ENCODE data around the gene PKP3.
"Not testable (repeated sequence)": the region's sequence is repeated elsewhere in the genome, so short reads cannot be mapped to it uniquely, and the experiment has no call there.

Gene PKP3

GRCh38 chr11:433641-434040, 39.6 kb downstream of the PKP3 start:
- no peak for FAIRE-seq
- no peak for DNase-seq (ENCODE audit: insufficient read length, low spot score)
- no peak for TF ChIP-seq PAX5 (IDR thresholded peaks at IDR 0.05; ENCODE audit: insufficient read depth, low read length, severe bottlenecking)
- TF ChIP-seq POLR2A (IDR thresholded peaks at IDR 0.05; ENCODE audit: low read depth, low read length): no peak
- no peak for TF ChIP-seq TAF1 (IDR thresholded peaks at IDR 0.05; ENCODE audit: low read depth, low read length)
- TF ChIP-seq POLR2AphosphoS5 (IDR thresholded peaks at IDR 0.05; ENCODE audit: low read depth, low read length): no peak
- no peak for TF ChIP-seq POU2F2 (IDR thresholded peaks at IDR 0.05; ENCODE audit: low read depth, low read length)
- no peak for TF ChIP-seq SPI1 (IDR thresholded peaks at IDR 0.05; ENCODE audit: low read depth, low read length)

- no peak for FAIRE-seq
- no peak for DNase-seq (ENCODE audit: insufficient read length, low spot score)
- TF ChIP-seq POLR2AphosphoS5 (IDR thresholded peaks at IDR 0.05; ENCODE audit: low read depth, low read length) (no peak), SPI1 (IDR thresholded peaks at IDR 0.05; ENCODE audit: low read depth, low read length) (no peak), POLR2A (IDR thresholded peaks at IDR 0.05; ENCODE audit: low read depth, low read length) (no peak), TAF1 (IDR thresholded peaks at IDR 0.05; ENCODE audit: low read depth, low read length) (no peak), PAX5 (IDR thresholded peaks at IDR 0.05; ENCODE audit: insufficient read depth, low read length, severe bottlenecking) (no peak), POU2F2 (IDR thresholded peaks at IDR 0.05; ENCODE audit: low read depth, low read length) (no peak)
Measured at GRCh38 chr11:434496-434895, 40.5 kb downstream of the PKP3 start.

- DNase-seq (ENCODE audit: insufficient read length, low spot score): not testable (repeated sequence)
- FAIRE-seq: peak; percentile 89
Measured at GRCh38 chr11:434999-435740, 41.2 kb downstream of the PKP3 start.

GRCh38 chr11:437228-437870, 43.3 kb downstream of the PKP3 start:
- TF ChIP-seq TAF1 (IDR thresholded peaks at IDR 0.05; ENCODE audit: low read depth, low read length): no peak
- TF ChIP-seq SPI1 (IDR thresholded peaks at IDR 0.05; ENCODE audit: low read depth, low read length): no peak
- no peak for TF ChIP-seq POLR2A (IDR thresholded peaks at IDR 0.05; ENCODE audit: low read depth, low read length)
- TF ChIP-seq PAX5 (IDR thresholded peaks at IDR 0.05; ENCODE audit: insufficient read depth, low read length, severe bottlenecking): no peak
- no peak for TF ChIP-seq POLR2AphosphoS5 (IDR thresholded peaks at IDR 0.05; ENCODE audit: low read depth, low read length)
- TF ChIP-seq POU2F2 (IDR thresholded peaks at IDR 0.05; ENCODE audit: low read depth, low read length): no peak
- DNase-seq (ENCODE audit: insufficient read length, low spot score) (no peak), FAIRE-seq (no peak)

- DNase-seq (ENCODE audit: insufficient read length, low spot score): no peak
Measured at GRCh38 chr11:438101-438844, 44.3 kb downstream of the PKP3 start.

GRCh38 chr11:439315-440064, 45.5 kb downstream of the PKP3 start:
- no peak for DNase-seq (ENCODE audit: insufficient read length, low spot score)
- TF ChIP-seq PAX5 (IDR thresholded peaks at IDR 0.05; ENCODE audit: insufficient read depth, low read length, severe bottlenecking) (no peak), POU2F2 (IDR thresholded peaks at IDR 0.05; ENCODE audit: low read depth, low read length) (no peak), TAF1 (IDR thresholded peaks at IDR 0.05; ENCODE audit: low read depth, low read length) (no peak), SPI1 (IDR thresholded peaks at IDR 0.05; ENCODE audit: low read depth, low read length) (no peak), POLR2AphosphoS5 (IDR thresholded peaks at IDR 0.05; ENCODE audit: low read depth, low read length) (no peak), POLR2A (IDR thresholded peaks at IDR 0.05; ENCODE audit: low read depth, low read length) (no peak)
- FAIRE-seq: no peak

More at GRCh38 chr11:438101-438844, 44.3 kb downstream of the PKP3 start:
- FAIRE-seq: no peak
- TF ChIP-seq SPI1 (IDR thresholded peaks at IDR 0.05; ENCODE audit: low read depth, low read length) (no peak), PAX5 (IDR thresholded peaks at IDR 0.05; ENCODE audit: insufficient read depth, low read length, severe bottlenecking) (no peak), POLR2AphosphoS5 (IDR thresholded peaks at IDR 0.05; ENCODE audit: low read depth, low read length) (no peak), POU2F2 (IDR thresholded peaks at IDR 0.05; ENCODE audit: low read depth, low read length) (no peak), POLR2A (IDR thresholded peaks at IDR 0.05; ENCODE audit: low read depth, low read length) (no peak), TAF1 (IDR thresholded peaks at IDR 0.05; ENCODE audit: low read depth, low read length) (no peak)

GRCh38 chr11:440065-441042, 46.3 kb downstream of the PKP3 start:
- no peak for FAIRE-seq
- no peak for DNase-seq (ENCODE audit: insufficient read length, low spot score)
- no peak for TF ChIP-seq POLR2AphosphoS5 (IDR thresholded peaks at IDR 0.05; ENCODE audit: low read depth, low read length)
- no peak for TF ChIP-seq TAF1 (IDR thresholded peaks at IDR 0.05; ENCODE audit: low read depth, low read length)
- no peak for TF ChIP-seq SPI1 (IDR thresholded peaks at IDR 0.05; ENCODE audit: low read depth, low read length)
- no peak for TF ChIP-seq POU2F2 (IDR thresholded peaks at IDR 0.05; ENCODE audit: low read depth, low read length)
- no peak for TF ChIP-seq PAX5 (IDR thresholded peaks at IDR 0.05; ENCODE audit: insufficient read depth, low read length, severe bottlenecking)
- no peak for TF ChIP-seq POLR2A (IDR thresholded peaks at IDR 0.05; ENCODE audit: low read depth, low read length)

GRCh38 chr11:441043-441417, 47.0 kb downstream of the PKP3 start:
- TF ChIP-seq SPI1 (IDR thresholded peaks at IDR 0.05; ENCODE audit: low read depth, low read length): no peak
- no peak for TF ChIP-seq POU2F2 (IDR thresholded peaks at IDR 0.05; ENCODE audit: low read depth, low read length)
- no peak for TF ChIP-seq TAF1 (IDR thresholded peaks at IDR 0.05; ENCODE audit: low read depth, low read length)
- TF ChIP-seq POLR2AphosphoS5 (IDR thresholded peaks at IDR 0.05; ENCODE audit: low read depth, low read length): no peak
- TF ChIP-seq POLR2A (IDR thresholded peaks at IDR 0.05; ENCODE audit: low read depth, low read length): no peak
- TF ChIP-seq PAX5 (IDR thresholded peaks at IDR 0.05; ENCODE audit: insufficient read depth, low read length, severe bottlenecking): no peak
- FAIRE-seq: no peak
- no peak for DNase-seq (ENCODE audit: insufficient read length, low spot score)
